ENCODE data around the gene NHLRC4. TPM values are rescaled to one million over a fixed set of nuclear protein-coding genes. Genes with fewer than 3 reads are reported as not detected.

The NHLRC4 gene
- total and polyA plus RNA-seq, 9 of the 15 experiments (the other 6 are each of a cell fraction or from before 2014, with no cell fraction given), result 0.24 to 3.7 (median 1.3) TPM; not detected in 2

- Histone ChIP-seq H3K4me3 (no peak overlapping the region), H2AFZ (ENCODE audit: low read depth, low read length) (no peak overlapping the region), H3K27me3 (ENCODE audit: control insufficient read depth in 2 of 2, insufficient read depth in 2 of 2, low read length in 2 of 2) (no peaks in the 10 kb centered on the region), H3K36me3 (ENCODE audit: control insufficient read depth, insufficient read depth, low read length) (peaks cover 7% of the 10 kb centered on the region; the same call in 1 of the 3 replicates), H3K27ac (ENCODE audit: extremely low read depth, low read depth, low read length) (no peak overlapping the region), H3K9me1 (ENCODE audit: control insufficient read depth, insufficient read depth, low read length) (peaks cover 5% of the 10 kb centered on the region), H3K79me2 (ENCODE audit: control insufficient read depth, insufficient read depth, low read length) (peaks cover 22% of the 10 kb centered on the region), H3K4me2 (ENCODE audit: insufficient read depth, low read length) (no peak overlapping the region), H3K9ac (ENCODE audit: insufficient read depth in 1 of 2, low read depth in 2 of 2, low read length in 2 of 2) (0 out of 4 replicates have a peak overlapping the region, but pooled peaks of 1 of the 2 experiments have one; percentile 36), H3K9me3 (replicated peaks; ENCODE audit: control insufficient read depth, insufficient read depth, low read depth, low read length) (no peaks in the 10 kb centered on the region), H3K4me1 (replicated peaks in 1 of 2; ENCODE audit: control insufficient read depth in 2 of 2, insufficient read depth in 2 of 2, low read length in 2 of 2) (peaks cover 9 to 83% of the 10 kb centered on the region in 2 experiments; a peak in 4 of 5 replicates), H4K20me1 (replicated peaks; ENCODE audit: control insufficient read depth, insufficient read depth, low read length) (peaks cover 8% of the 10 kb centered on the region; the same call in 1 of the 2 replicates)
- FAIRE-seq, result no peak
- ChIA-PET POLR2A (interaction anchor here (0.6 to 0.8 kb wide), 3 partner anchors 17 to 70 kb away, joined by 3 to 4 read pairs (median 4); partner anchors contain the start of gene NHLRC4), CTCF (ENCODE audit: low intra/inter-chr PET ratio) (no interaction called here)
- 52% methylated on average over 27 of the region's 38 CpGs for WGBS (ENCODE audit: insufficient coverage, low coverage, missing lambda C conversion rate)
- TF ChIP-seq MYNN (IDR thresholded peaks at IDR 0.05), result 0 out of 2 replicates have a peak, but pooled peaks have one; percentile 11
- TF ChIP-seq MYNN (CRISPR knock-in tag; IDR thresholded peaks at IDR 0.05), result no peak
- TF ChIP-seq NCOA1 (IDR thresholded peaks at IDR 0.05; ENCODE audit: low read depth), result no peak
- no peak for TF ChIP-seq SNRNP70 (optimal IDR thresholded peaks at IDR 0.05; ENCODE audit: low read depth, low read length)
- 0 out of 2 replicates have a peak, but pooled peaks have one; percentile 34 for TF ChIP-seq POLR2A (conservative IDR thresholded peaks at IDR 0.05)
- peak; percentile 63 for TF ChIP-seq POLR2G (IDR thresholded peaks at IDR 0.05; ENCODE audit: low read depth, low read length)
- peak; percentile 28; the same call in 1 of the 2 replicates for TF ChIP-seq RBFOX2 (IDR thresholded peaks at IDR 0.05; ENCODE audit: low read depth, low read length)
- intact Hi-C loops (cut with micrococcal nuclease) (no loop called here), in situ Hi-C loops (cut with MboI) (no loop called here)
- peak in 1 of 4 experiments; percentile 21 for DNase-seq (ENCODE audit: extremely low read depth in 1 of 4, low spot score in 3 of 4)
- BruUV-seq (replicated peaks), result no TSS peak
- ATAC-seq, result no peak
These were observed 17.2 kb downstream of the NHLRC4 start for GRCh38 chr16:583815-584591.
